Fibroblast of upper back skin (primary cell): Measurements from ENCODE around the gene SDF2L1.

Experiments used
- DNase-seq: peaks from one replicate; pipeline ENCODE4 v3.0.0-alpha.2; 2013

Gene SDF2L1

GRCh38 chr22:21622011-21622918, 19.8 kb upstream of the SDF2L1 start:
- no peak for DNase-seq

- DNase-seq: no peak
Observed at GRCh38 chr22:21622919-21623647, 19.0 kb upstream of the SDF2L1 start.

GRCh38 chr22:21623648-21623970, 18.5 kb upstream of the SDF2L1 start:
- no peak for DNase-seq

- no peak for DNase-seq
Observed at GRCh38 chr22:21624120-21624879, 17.8 kb upstream of the SDF2L1 start.

GRCh38 chr22:21624880-21625791, 17.0 kb upstream of the SDF2L1 start:
- DNase-seq: no peak

- DNase-seq: no peak
Observed at GRCh38 chr22:21626073-21626734, 15.9 kb upstream of the SDF2L1 start.

- DNase-seq: no peak
Observed at GRCh38 chr22:21626735-21627469, 15.2 kb upstream of the SDF2L1 start.

GRCh38 chr22:21628386-21629254, 13.5 kb upstream of the SDF2L1 start:
- DNase-seq: no peak

- peak; percentile 89 for DNase-seq
Observed at GRCh38 chr22:21629255-21630149, 12.6 kb upstream of the SDF2L1 start, which contains the start of gene YDJC. TSS of gene YDJC (minus strand) at chr22:21630022. CDS start at chr22:21630014, 8 bp downstream.

- no peak for DNase-seq
Observed at GRCh38 chr22:21631025-21631424, 11.1 kb upstream of the SDF2L1 start.

GRCh38 chr22:21632237-21632895, 9.7 kb upstream of the SDF2L1 start, which contains the start of gene CCDC116:
TSS of gene CCDC116 (plus strand) at chr22:21632760. CDS start at chr22:21633182, 422 bp downstream.
- no peak for DNase-seq

- DNase-seq: no peak
Observed at GRCh38 chr22:21632931-21633330, 9.2 kb upstream of the SDF2L1 start.

- no peak for DNase-seq
Observed at GRCh38 chr22:21633481-21633880, 8.6 kb upstream of the SDF2L1 start.

GRCh38 chr22:21634081-21634480, 8.0 kb upstream of the SDF2L1 start:
- DNase-seq: no peak

GRCh38 chr22:21634844-21635243, 7.3 kb upstream of the SDF2L1 start:
- no peak for DNase-seq

GRCh38 chr22:21635771-21636510, 6.2 kb upstream of the SDF2L1 start:
- DNase-seq: no peak

- no peak for DNase-seq
Observed at GRCh38 chr22:21636629-21637218, 5.4 kb upstream of the SDF2L1 start.
